SH-SY5Y (cell line): ENCODE measurements around the gene PIAS1.

Experiments
- GATA2 ChIP-seq: IDR thresholded peaks from 2 replicates; pipeline ENCODE4 v1.6.1; 2011; ENCODE audit warnings: mild to moderate bottlenecking, low read depth, low read length
- GATA3 ChIP-seq: IDR thresholded peaks from 2 replicates; pipeline ENCODE4 v1.6.1; 2011; ENCODE audit warnings: low read depth, mild to moderate bottlenecking, low read length, moderate library complexity

- TF ChIP-seq GATA2 (no peak), GATA3 (no peak)
Observed at GRCh38 chr15:68235022-68235421, 180.9 kb downstream of the PIAS1 start.
